Hematopoietic multipotent progenitor cell treated with erythropoietin and hydrocortisone succinate and interleukin-3 and kit ligand, for 15 days (in vitro differentiated cells): ENCODE measurements around the gene IL21.
A peak's percentile ranks its signal among the peaks of the same experiment; 100 is the strongest.
"Not testable (repeated sequence)": the region's sequence is repeated elsewhere in the genome, so short reads cannot be mapped to it uniquely, and the experiment has no call there.

Experiments
- DNase-seq: peaks from one replicate; pipeline ENCODE4 v3.0.0-alpha.2; 2015; ENCODE audit warnings: low spot score

IL21 gene

DNA sequence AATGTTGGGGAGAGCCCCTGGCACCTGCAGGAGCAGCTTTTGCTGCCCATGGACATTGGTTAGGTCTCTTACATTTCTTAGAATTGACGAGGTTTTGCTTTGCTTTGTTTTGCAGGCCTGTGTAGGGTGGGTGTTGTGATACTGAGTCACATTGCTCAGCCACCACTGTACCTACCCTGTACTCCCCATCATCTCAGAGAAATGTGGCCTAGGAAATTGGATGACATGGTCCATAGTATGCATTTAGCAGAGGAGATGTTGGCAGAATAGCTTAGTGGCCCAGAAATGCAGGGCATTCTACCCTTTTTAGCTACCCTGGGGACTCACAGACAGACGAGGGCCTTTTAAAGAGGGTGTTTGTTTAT, 43.7 kb downstream of the IL21 start:
- no peak for DNase-seq

- peak; percentile 3 for DNase-seq
Observed at GRCh38 chr4:122576261-122577188, 44.3 kb downstream of the IL21 start.

GRCh38 chr4:122574347-122574746, 46.5 kb downstream of the IL21 start:
- not testable (repeated sequence) for DNase-seq

DNA sequence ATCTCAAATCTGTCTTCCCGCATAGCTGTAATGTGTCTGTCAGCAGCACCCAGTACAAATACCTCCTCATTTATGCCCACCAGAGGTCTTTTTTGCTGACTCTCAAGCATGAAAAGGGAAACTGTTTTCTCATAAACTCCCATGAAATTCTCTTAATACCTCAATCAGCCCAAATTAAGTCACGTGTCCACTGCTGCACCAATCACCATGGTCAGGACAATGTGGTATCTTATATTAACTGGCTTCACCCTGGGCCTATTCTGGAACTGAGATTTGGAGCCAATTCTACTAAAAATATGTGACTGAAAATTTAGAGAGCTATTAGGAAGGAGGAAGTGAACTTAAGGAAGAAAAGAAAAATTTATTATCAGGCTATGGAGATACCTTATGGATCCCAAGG, 58.4 kb downstream of the IL21 start:
- DNase-seq, result no peak
